Measurements from ENCODE around the gene CDKAL1.

The CDKAL1 gene

DNA sequence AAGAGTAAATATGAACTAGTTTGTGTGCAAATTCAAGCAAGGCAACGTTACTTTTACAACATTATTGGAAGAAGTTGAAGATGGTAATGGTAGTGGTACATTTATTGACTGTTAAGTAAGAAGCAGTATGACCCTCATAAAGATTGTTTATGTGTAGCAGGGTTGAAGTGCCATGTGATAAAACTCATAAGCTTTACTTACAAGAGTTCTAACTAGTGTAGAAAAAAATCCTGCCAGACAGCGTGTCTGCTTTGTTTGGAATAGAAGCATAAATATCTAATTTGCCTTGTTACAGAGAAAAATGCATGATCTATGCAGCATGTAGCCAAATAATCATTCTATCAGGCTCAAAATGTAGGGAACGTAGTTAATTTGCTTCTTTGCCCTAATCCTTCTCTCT lies 608.5 kb downstream of the CDKAL1 start:
- Histone ChIP-seq H3K36me3 (ENCODE audit: control insufficient read depth, insufficient read depth, low read length) (no peaks in the 10 kb centered on the region), H2AFZ (no peak overlapping the region), H3K4me3 (ENCODE audit: low read depth, low read length) (no peak overlapping the region), H3K27me3 (ENCODE audit: control insufficient read depth, insufficient read depth, low read length) (no peaks in the 10 kb centered on the region), H3K4me2 (ENCODE audit: low read length) (no peak overlapping the region), H3K9me3 (ENCODE audit: control insufficient read depth, low read length) (no peaks in the 10 kb centered on the region), H3K9ac (no peak overlapping the region), H3K4me1 (no peaks in the 10 kb centered on the region), H3K27ac (no peak overlapping the region), H3K79me2 (no peaks in the 10 kb centered on the region)
- no peak for TF ChIP-seq CTCF (IDR thresholded peaks at IDR 0.05)

- no peak overlapping the region for H3K27ac ChIP-seq
- no peak overlapping the region for H3K4me2 ChIP-seq (ENCODE audit: low read length)
- no peaks in the 10 kb centered on the region for H3K36me3 ChIP-seq (ENCODE audit: control insufficient read depth, insufficient read depth, low read length)
- no peaks in the 10 kb centered on the region for H3K9me3 ChIP-seq (ENCODE audit: control insufficient read depth, low read length)
- no peaks in the 10 kb centered on the region for H3K4me1 ChIP-seq
- H2AFZ ChIP-seq: no peak overlapping the region
- H3K79me2 ChIP-seq: no peaks in the 10 kb centered on the region
- TF ChIP-seq CTCF (IDR thresholded peaks at IDR 0.05): no peak
- H3K9ac ChIP-seq: no peak overlapping the region
- no peaks in the 10 kb centered on the region for H3K27me3 ChIP-seq (ENCODE audit: control insufficient read depth, insufficient read depth, low read length)
- H3K4me3 ChIP-seq (ENCODE audit: low read depth, low read length): no peak overlapping the region
These were observed 609.4 kb downstream of the CDKAL1 start for GRCh38 chr6:21143645-21144044.

DNA sequence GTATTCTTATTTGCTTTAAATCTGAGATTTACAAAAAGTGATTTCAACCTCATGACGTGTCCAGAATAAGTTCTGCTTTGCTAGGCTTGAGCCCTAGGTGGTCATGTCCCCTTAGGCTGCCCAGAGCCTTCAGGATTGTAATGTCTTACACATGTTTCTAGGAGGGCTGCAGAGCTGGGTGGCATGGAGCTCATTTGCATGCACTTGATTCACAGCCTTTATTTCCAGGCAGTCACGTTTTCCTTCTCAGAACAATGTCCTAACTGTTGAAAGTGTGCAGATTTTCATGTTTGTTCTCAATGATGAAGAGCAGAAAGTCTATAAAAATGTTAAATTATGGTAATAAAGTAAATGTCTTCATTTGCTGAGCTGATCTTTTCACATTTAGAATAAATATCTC lies 610.7 kb downstream of the CDKAL1 start:
- no peak overlapping the region for H3K4me3 ChIP-seq (ENCODE audit: low read depth, low read length)
- H3K79me2 ChIP-seq: no peaks in the 10 kb centered on the region
- no peaks in the 10 kb centered on the region for H3K36me3 ChIP-seq (ENCODE audit: control insufficient read depth, insufficient read depth, low read length)
- H3K4me2 ChIP-seq (ENCODE audit: low read length): no peak overlapping the region
- no peaks in the 10 kb centered on the region for H3K4me1 ChIP-seq
- no peak for TF ChIP-seq CTCF (IDR thresholded peaks at IDR 0.05)
- H3K9me3 ChIP-seq (ENCODE audit: control insufficient read depth, low read length): no peaks in the 10 kb centered on the region
- H3K27ac ChIP-seq: no peak overlapping the region
- no peaks in the 10 kb centered on the region for H3K27me3 ChIP-seq (ENCODE audit: control insufficient read depth, insufficient read depth, low read length)
- no peak overlapping the region for H2AFZ ChIP-seq
- no peak overlapping the region for H3K9ac ChIP-seq

- no peaks in the 10 kb centered on the region for H3K9me3 ChIP-seq (ENCODE audit: control insufficient read depth, low read length)
- H3K79me2 ChIP-seq: no peaks in the 10 kb centered on the region
- no peak for TF ChIP-seq CTCF (IDR thresholded peaks at IDR 0.05)
- H3K27me3 ChIP-seq (ENCODE audit: control insufficient read depth, insufficient read depth, low read length): no peaks in the 10 kb centered on the region
- H2AFZ ChIP-seq: no peak overlapping the region
- no peak overlapping the region for H3K4me3 ChIP-seq (ENCODE audit: low read depth, low read length)
- H3K9ac ChIP-seq: no peak overlapping the region
- H3K4me1 ChIP-seq: no peaks in the 10 kb centered on the region
- no peak overlapping the region for H3K4me2 ChIP-seq (ENCODE audit: low read length)
- no peaks in the 10 kb centered on the region for H3K36me3 ChIP-seq (ENCODE audit: control insufficient read depth, insufficient read depth, low read length)
- H3K27ac ChIP-seq: no peak overlapping the region
These were observed 613.7 kb downstream of the CDKAL1 start for GRCh38 chr6:21147995-21148394.

GRCh38 chr6:21149470-21149869 lies 615.2 kb downstream of the CDKAL1 start:
- Histone ChIP-seq H3K9ac (no peak overlapping the region), H3K27me3 (ENCODE audit: control insufficient read depth, insufficient read depth, low read length) (no peaks in the 10 kb centered on the region)

More at GRCh38 chr6:21149470-21149869, 615.2 kb downstream of the CDKAL1 start:
- Histone ChIP-seq H3K4me2 (ENCODE audit: low read length) (no peak overlapping the region), H3K9me3 (ENCODE audit: control insufficient read depth, low read length) (no peaks in the 10 kb centered on the region), H3K27ac (no peak overlapping the region), H2AFZ (no peak overlapping the region), H3K4me3 (ENCODE audit: low read depth, low read length) (no peak overlapping the region), H3K79me2 (no peaks in the 10 kb centered on the region), H3K36me3 (ENCODE audit: control insufficient read depth, insufficient read depth, low read length) (no peaks in the 10 kb centered on the region), H3K4me1 (no peaks in the 10 kb centered on the region)
- no peak for TF ChIP-seq CTCF (IDR thresholded peaks at IDR 0.05)

Measured in parathyroid adenoma (tissue), 2 donors.